ENCODE measurements around the gene CST3. TPM values are rescaled to one million over a fixed set of nuclear protein-coding genes. Genes with fewer than 3 reads are reported as not detected.
"Not testable (repeated sequence)": the region's sequence is repeated elsewhere in the genome, so short reads cannot be mapped to it uniquely, and the experiment has no call there.

CST3 gene
- total RNA-seq (1 to 10 TPM; 3.0 to 5.3 TPM), polyA plus RNA-seq (4.9 TPM)

- no peaks in the 10 kb centered on the region for H3K4me1 ChIP-seq (ENCODE audit: insufficient read depth, low read length)
- Mint-ChIP-seq H3K4me3 (peak within 1 kb of the TSS in 6 of 7 donors; percentile 55 to 80 (median 69)), H3K36me3 (no peaks in the 10 kb centered on the region), H3K9me3 (no peaks in the 10 kb centered on the region), H3K27ac (peak within 1 kb of the TSS in 2 of 8 donors; percentile 28 to 69), H3K4me1 (peaks cover 2 to 8% (median 7%) of the 10 kb centered on the region in 3 donors), H3K27me3 (peaks cover 8 to 47% of the 10 kb centered on the region in 2 donors)
- no peak within 1 kb of the TSS for H3K4me3 ChIP-seq (ENCODE audit: low read length)
- H3K9me3 ChIP-seq (ENCODE audit: low read length), result no peaks in the 10 kb centered on the region
- H3K36me3 ChIP-seq (ENCODE audit: insufficient read depth, low read length), result no peaks in the 10 kb centered on the region
- ChIA-PET POLR2A (no interaction called here), CTCF (no interaction called here)
- H3K27ac ChIP-seq (ENCODE audit: low read depth, low read length), result peak within 1 kb of the TSS; percentile 43
- no peak for DNase-seq
- no peaks in the 10 kb centered on the region for H3K27me3 ChIP-seq (ENCODE audit: insufficient read depth, low read length, poor library complexity, severe bottlenecking)
Measured at GRCh38 chr20:23637282-23638221, at the start of gene CST3. Gene CST3, minus strand, starts transcription at chr20:23637955. Its CDS starts 93 bp downstream, at chr20:23637862.

GRCh38 chr20:23686046-23686750, 48.4 kb upstream of the CST3 start:
- H3K27me3 Mint-ChIP-seq, result peaks cover 10 to 17% of the 10 kb centered on the region in 2 donors
- no peak overlapping the region for H3K27ac Mint-ChIP-seq
- no peaks in the 10 kb centered on the region for H3K36me3 Mint-ChIP-seq
- H3K4me1 ChIP-seq (ENCODE audit: insufficient read depth, low read length), result no peaks in the 10 kb centered on the region
- no peaks in the 10 kb centered on the region for H3K9me3 Mint-ChIP-seq
- CTCF ChIA-PET, result no interaction called here
- no peak overlapping the region for H3K4me3 ChIP-seq (ENCODE audit: low read length)
- H3K27ac ChIP-seq (ENCODE audit: low read depth, low read length), result no peak overlapping the region
- no peak overlapping the region for H3K4me3 Mint-ChIP-seq
- no peaks in the 10 kb centered on the region for H3K36me3 ChIP-seq (ENCODE audit: insufficient read depth, low read length)
- no peak for DNase-seq
- H3K4me1 Mint-ChIP-seq, result no peaks in the 10 kb centered on the region
- H3K9me3 ChIP-seq (ENCODE audit: low read length), result no peaks in the 10 kb centered on the region
- POLR2A ChIA-PET, result no interaction called here
- H3K27me3 ChIP-seq (ENCODE audit: insufficient read depth, low read length, poor library complexity, severe bottlenecking), result no peaks in the 10 kb centered on the region

- H3K27ac ChIP-seq (ENCODE audit: low read depth, low read length); H3K9me3 Mint-ChIP-seq; H3K36me3 Mint-ChIP-seq; H3K4me1 Mint-ChIP-seq; H3K4me3 Mint-ChIP-seq; H3K4me1 ChIP-seq (ENCODE audit: insufficient read depth, low read length); DNase-seq; H3K27me3 ChIP-seq (ENCODE audit: insufficient read depth, low read length, poor library complexity, severe bottlenecking); H3K9me3 ChIP-seq (ENCODE audit: low read length); CTCF ChIA-PET; H3K4me3 ChIP-seq (ENCODE audit: low read length); H3K36me3 ChIP-seq (ENCODE audit: insufficient read depth, low read length); H3K27ac Mint-ChIP-seq; POLR2A ChIA-PET: not testable (repeated sequence)
- peaks cover 10 to 17% of the 10 kb centered on the region in 2 donors for H3K27me3 Mint-ChIP-seq
Measured at GRCh38 chr20:23685529-23685896, 47.8 kb upstream of the CST3 start.

GRCh38 chr20:23684261-23684660, 46.5 kb upstream of the CST3 start:
- no peaks in the 10 kb centered on the region for H3K4me1 ChIP-seq (ENCODE audit: insufficient read depth, low read length)
- no peaks in the 10 kb centered on the region for H3K36me3 ChIP-seq (ENCODE audit: insufficient read depth, low read length)
- ChIA-PET POLR2A (no interaction called here), CTCF (no interaction called here)
- Mint-ChIP-seq H3K36me3 (no peaks in the 10 kb centered on the region), H3K27me3 (peaks cover 11 to 20% of the 10 kb centered on the region in 2 donors), H3K27ac (no peak overlapping the region), H3K4me3 (no peak overlapping the region), H3K4me1 (no peaks in the 10 kb centered on the region), H3K9me3 (no peaks in the 10 kb centered on the region)
- H3K27me3 ChIP-seq (ENCODE audit: insufficient read depth, low read length, poor library complexity, severe bottlenecking), result no peaks in the 10 kb centered on the region
- no peak for DNase-seq
- H3K4me3 ChIP-seq (ENCODE audit: low read length), result no peak overlapping the region
- no peaks in the 10 kb centered on the region for H3K9me3 ChIP-seq (ENCODE audit: low read length)
- H3K27ac ChIP-seq (ENCODE audit: low read depth, low read length), result no peak overlapping the region

GRCh38 chr20:23683807-23684206, 46.1 kb upstream of the CST3 start:
- CTCF ChIA-PET, result no interaction called here
- POLR2A ChIA-PET, result no interaction called here
- Mint-ChIP-seq H3K9me3 (no peaks in the 10 kb centered on the region), H3K27ac (no peak overlapping the region), H3K27me3 (peaks cover 11 to 25% of the 10 kb centered on the region in 2 donors), H3K4me3 (no peak overlapping the region), H3K36me3 (no peaks in the 10 kb centered on the region), H3K4me1 (no peaks in the 10 kb centered on the region)
- Histone ChIP-seq H3K4me3 (ENCODE audit: low read length) (no peak overlapping the region), H3K27ac (ENCODE audit: low read depth, low read length) (no peak overlapping the region), H3K27me3 (ENCODE audit: insufficient read depth, low read length, poor library complexity, severe bottlenecking) (no peaks in the 10 kb centered on the region), H3K4me1 (ENCODE audit: insufficient read depth, low read length) (no peaks in the 10 kb centered on the region), H3K36me3 (ENCODE audit: insufficient read depth, low read length) (no peaks in the 10 kb centered on the region), H3K9me3 (ENCODE audit: low read length) (no peaks in the 10 kb centered on the region)
- DNase-seq, result no peak

GRCh38 chr20:23683281-23683680, 45.5 kb upstream of the CST3 start:
- Histone ChIP-seq H3K36me3 (ENCODE audit: insufficient read depth, low read length) (no peaks in the 10 kb centered on the region), H3K9me3 (ENCODE audit: low read length) (no peaks in the 10 kb centered on the region), H3K27me3 (ENCODE audit: insufficient read depth, low read length, poor library complexity, severe bottlenecking) (no peaks in the 10 kb centered on the region), H3K4me3 (ENCODE audit: low read length) (no peak overlapping the region), H3K4me1 (ENCODE audit: insufficient read depth, low read length) (no peaks in the 10 kb centered on the region), H3K27ac (ENCODE audit: low read depth, low read length) (no peak overlapping the region)
- no peaks in the 10 kb centered on the region for H3K4me1 Mint-ChIP-seq
- POLR2A ChIA-PET, result no interaction called here
- no peak for DNase-seq
- no peaks in the 10 kb centered on the region for H3K36me3 Mint-ChIP-seq
- H3K27me3 Mint-ChIP-seq, result peaks cover 7 to 27% of the 10 kb centered on the region in 2 donors
- no peak overlapping the region for H3K4me3 Mint-ChIP-seq
- CTCF ChIA-PET, result no interaction called here
- H3K9me3 Mint-ChIP-seq, result no peaks in the 10 kb centered on the region
- H3K27ac Mint-ChIP-seq, result peak overlapping the region in 1 of 8 donors; percentile 86

- CTCF ChIA-PET, result no interaction called here
- H3K4me3 Mint-ChIP-seq, result no peak overlapping the region
Measured at GRCh38 chr20:23680146-23680545, 42.4 kb upstream of the CST3 start.

More at GRCh38 chr20:23680146-23680545, 42.4 kb upstream of the CST3 start:
- H3K27ac Mint-ChIP-seq, result peak overlapping the region in 2 of 8 donors; percentile 30 to 70
- POLR2A ChIA-PET, result no interaction called here
- Histone ChIP-seq H3K4me3 (ENCODE audit: low read length) (no peak overlapping the region), H3K4me1 (ENCODE audit: insufficient read depth, low read length) (no peaks in the 10 kb centered on the region), H3K27me3 (ENCODE audit: insufficient read depth, low read length, poor library complexity, severe bottlenecking) (no peaks in the 10 kb centered on the region), H3K27ac (ENCODE audit: low read depth, low read length) (no peak overlapping the region), H3K36me3 (ENCODE audit: insufficient read depth, low read length) (no peaks in the 10 kb centered on the region), H3K9me3 (ENCODE audit: low read length) (no peaks in the 10 kb centered on the region)
- H3K9me3 Mint-ChIP-seq, result no peaks in the 10 kb centered on the region
- H3K36me3 Mint-ChIP-seq, result no peaks in the 10 kb centered on the region
- no peaks in the 10 kb centered on the region for H3K4me1 Mint-ChIP-seq
- no peak for DNase-seq
- peaks cover 7 to 23% of the 10 kb centered on the region in 2 donors for H3K27me3 Mint-ChIP-seq
